ENCODE measurements around the gene RPL11.

GRCh38 chr1:23651069-23651808 lies 40.4 kb upstream of the RPL11 start:
- TF ChIP-seq, protein P1, sequence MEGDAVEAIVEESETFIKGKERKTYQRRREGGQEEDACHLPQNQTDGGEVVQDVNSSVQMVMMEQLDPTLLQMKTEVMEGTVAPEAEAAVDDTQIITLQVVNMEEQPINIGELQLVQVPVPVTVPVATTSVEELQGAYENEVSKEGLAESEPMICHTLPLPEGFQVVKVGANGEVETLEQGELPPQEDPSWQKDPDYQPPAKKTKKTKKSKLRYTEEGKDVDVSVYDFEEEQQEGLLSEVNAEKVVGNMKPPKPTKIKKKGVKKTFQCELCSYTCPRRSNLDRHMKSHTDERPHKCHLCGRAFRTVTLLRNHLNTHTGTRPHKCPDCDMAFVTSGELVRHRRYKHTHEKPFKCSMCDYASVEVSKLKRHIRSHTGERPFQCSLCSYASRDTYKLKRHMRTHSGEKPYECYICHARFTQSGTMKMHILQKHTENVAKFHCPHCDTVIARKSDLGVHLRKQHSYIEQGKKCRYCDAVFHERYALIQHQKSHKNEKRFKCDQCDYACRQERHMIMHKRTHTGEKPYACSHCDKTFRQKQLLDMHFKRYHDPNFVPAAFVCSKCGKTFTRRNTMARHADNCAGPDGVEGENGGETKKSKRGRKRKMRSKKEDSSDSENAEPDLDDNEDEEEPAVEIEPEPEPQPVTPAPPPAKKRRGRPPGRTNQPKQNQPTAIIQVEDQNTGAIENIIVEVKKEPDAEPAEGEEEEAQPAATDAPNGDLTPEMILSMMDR (IDR thresholded peaks at IDR 0.05), result no peak
- no peak for TF ChIP-seq POLR2A (IDR thresholded peaks at IDR 0.05)
